NK-92 (cell line): Measurements from ENCODE around the gene TRAPPC12.
A peak's percentile ranks its signal among the peaks of the same experiment; 100 is the strongest.
"Not testable (repeated sequence)": the region's sequence is repeated elsewhere in the genome, so short reads cannot be mapped to it uniquely, and the experiment has no call there.

Experiments used
- DNase-seq: peaks from one replicate; lab custom pipeline; 2025; ENCODE audit not compliant: unreplicated experiment; lab: John Stamatoyannopoulos, UW

TRAPPC12 gene

DNA sequence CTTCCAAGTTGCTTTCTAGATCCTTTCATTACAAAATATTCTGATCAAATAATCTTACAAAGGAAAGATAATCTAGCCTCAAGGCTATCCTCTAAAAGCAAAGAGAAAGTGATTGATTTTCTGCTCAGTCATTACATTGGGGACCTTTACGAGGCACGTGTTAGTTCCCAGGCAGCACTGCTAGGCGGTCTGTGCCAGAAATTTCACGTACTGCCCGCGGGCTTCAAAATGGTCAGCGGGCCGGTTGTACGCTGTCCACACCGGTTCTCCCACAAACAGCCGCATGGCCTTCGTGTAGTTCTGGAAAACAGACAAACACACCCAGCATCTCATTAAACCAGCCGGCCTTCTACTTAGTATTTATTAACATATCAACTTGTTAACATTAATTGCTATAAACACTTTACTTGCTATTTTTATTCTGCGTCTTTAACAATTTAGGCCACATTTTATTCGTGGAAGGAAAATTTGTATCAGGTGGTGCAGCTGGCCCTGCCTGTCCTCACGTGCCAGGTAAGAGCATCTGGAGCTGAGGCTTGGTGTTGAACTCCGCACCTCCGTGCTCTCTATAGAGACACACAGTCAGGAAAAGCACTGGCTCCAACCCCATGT is 119.4 kb downstream of the TRAPPC12 start:
- no peak for DNase-seq

GRCh38 chr2:3500326-3500899 is 120.9 kb downstream of the TRAPPC12 start:
- no peak for DNase-seq

DNA sequence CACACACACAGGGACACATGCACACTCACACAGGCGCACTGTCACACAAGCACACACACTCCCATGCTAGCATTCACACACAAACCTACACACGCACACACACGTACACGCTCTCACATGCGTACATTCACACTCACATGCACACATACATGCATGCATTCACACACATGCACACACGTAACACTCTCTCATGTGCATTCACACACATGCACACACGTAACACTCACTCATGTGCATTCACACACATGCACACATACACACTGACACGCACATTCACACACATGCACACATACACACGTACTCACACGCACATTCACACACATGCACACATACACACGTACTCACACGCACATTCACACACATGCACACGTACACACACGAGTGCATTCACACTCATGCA is 123.6 kb downstream of the TRAPPC12 start:
- no peak for DNase-seq

DNA sequence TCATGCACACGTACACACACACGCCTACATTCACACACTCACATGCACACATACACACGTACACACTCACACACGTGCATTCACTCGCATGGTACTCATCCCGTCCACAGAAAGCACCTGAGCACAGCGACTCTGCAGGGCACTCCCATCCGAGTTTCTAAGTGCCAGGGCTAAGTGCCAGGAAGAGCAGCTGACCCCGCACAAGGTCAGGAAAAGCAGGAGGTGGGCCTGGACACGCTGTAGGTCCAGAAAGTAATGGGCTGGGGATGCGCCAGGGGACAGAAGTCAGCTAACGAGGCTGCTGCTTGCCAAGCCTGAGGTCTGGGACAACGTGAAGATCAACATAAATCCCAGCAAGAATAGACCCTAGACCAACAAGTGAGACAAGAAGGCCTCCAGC is 124.0 kb downstream of the TRAPPC12 start:
- no peak for DNase-seq

DNA sequence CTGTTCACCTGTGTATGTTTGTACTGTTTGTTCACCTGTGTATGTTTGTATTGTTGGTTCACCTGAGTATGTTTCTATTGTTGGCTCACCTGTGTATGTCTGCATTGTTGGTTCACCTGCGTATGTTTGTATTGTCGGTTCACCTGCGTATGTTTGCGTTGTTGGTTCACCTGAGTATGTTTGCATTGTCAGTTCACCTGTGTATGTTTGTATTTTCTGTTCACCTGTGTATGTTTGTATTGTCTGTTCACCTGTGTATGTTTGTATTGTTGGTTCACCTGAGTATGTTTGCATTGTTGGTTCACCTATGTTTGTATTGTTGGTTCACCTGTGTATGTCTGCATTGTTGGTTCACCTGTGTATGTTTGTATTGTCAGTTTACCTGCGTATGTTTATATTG is 125.2 kb downstream of the TRAPPC12 start:
- no peak for DNase-seq

DNA sequence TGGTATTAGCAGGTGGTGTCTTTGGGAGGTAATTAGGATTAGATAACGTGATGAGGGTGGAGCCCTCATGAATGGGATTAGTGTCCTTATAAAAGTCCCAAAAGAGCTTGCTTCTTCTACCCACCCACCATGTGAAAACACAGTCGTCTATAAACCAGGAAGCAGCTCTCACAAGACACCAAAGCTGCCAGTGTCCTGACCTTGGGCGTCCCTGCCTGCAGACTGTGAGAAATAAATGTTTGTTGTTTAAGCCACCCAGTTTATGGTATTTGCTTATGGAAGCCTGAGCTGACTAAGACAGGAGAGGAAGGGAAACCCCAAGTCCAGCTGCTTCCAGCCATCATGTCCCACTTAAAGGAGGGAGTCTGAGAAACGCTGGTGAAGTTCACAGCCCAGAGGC is 126.3 kb downstream of the TRAPPC12 start:
- DNase-seq: no peak

GRCh38 chr2:3512086-3512485 is 132.6 kb downstream of the TRAPPC12 start:
- DNase-seq: no peak

DNA sequence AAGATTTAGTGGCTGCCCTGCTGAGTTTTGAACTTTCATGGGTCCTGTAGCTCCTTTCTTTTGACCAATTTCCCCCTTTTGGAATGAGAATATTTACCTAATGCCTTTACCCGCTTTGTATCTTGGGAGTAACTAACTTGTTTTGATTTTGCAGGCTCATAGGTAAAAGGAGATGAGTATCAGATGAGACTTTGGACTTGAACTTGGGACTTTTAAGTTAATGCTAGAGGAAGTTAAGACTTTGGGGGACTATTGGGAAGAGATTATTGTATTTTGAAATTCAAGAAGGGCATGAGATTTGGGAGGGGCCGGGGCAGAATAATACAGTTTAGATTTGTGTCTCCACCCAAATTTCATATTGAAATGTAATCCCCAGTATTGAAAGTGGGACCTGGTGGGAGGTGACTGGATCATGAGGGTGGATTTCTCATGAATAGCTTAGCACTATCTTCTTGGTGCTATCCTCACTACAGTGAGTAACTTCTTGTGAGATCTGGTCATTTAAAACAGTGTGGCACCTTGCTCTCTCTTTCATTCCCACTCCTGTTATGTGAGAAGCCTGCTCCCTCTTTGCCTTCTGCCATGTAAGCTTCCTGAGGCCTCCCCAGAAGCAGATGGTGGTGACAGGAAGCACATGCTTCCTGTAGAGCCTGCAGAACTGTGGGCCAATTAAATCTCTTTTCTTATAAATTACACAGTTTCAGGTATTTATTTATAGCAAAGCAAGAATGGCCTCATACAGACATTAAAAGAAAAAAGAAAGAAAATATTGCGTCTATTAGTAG is 133.7 kb downstream of the TRAPPC12 start:
- DNase-seq: no peak

- not testable (repeated sequence) for DNase-seq
Measured at GRCh38 chr2:3515438-3515837, 135.9 kb downstream of the TRAPPC12 start.

DNA sequence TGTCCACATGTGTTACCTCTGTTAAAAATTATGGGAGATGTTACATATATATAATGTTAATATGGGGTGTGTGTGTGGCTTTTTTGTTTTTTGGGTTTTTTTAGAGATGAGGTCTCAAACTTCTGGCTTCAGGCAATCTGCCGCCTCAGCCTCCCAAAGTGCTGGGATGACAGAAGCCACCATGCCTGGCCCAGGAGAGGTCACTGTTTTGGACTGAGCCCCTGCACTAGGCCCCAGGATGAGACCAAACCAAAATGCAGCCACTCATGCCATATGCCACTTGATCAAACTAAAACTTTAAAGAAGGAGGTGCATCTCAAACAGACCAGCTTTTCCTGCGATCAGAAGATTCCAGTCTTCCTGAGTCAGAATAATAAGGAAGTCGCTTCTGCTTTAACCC is 137.3 kb downstream of the TRAPPC12 start:
- no peak for DNase-seq

- DNase-seq: no peak
Measured at GRCh38 chr2:3517948-3518495, 138.5 kb downstream of the TRAPPC12 start.

- DNase-seq: peak; percentile 92
Measured at GRCh38 chr2:3518496-3519254, 139.2 kb downstream of the TRAPPC12 start.

- DNase-seq: no peak
Measured at GRCh38 chr2:3519255-3520205, 140.0 kb downstream of the TRAPPC12 start, which contains the start of gene ADI1. TSS of gene ADI1 (minus strand) at chr2:3519531. CDS start at chr2:3519487, 44 bp downstream.

DNA sequence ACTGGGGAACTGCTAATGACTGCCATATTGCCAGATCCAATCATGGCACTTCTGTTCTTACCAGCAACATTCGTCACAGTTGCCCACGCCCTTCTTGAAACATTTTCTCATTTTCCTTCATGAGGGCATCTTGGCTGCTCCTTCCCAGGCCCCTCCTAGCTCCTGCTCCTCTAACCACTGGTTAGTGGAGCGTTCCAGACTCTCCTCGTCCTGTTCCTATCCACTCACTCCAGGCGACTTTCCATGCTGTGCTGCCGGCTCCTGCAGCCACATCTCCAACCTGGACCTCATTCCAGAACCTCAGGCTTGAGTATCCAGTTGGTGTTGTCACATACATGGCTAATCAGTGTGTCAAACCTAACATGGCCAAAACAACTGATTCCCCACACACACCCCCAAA is 141.1 kb downstream of the TRAPPC12 start:
- DNase-seq: no peak

- no peak for DNase-seq
Measured at GRCh38 chr2:3522961-3523421, 143.5 kb downstream of the TRAPPC12 start.

- DNase-seq: no peak
Measured at GRCh38 chr2:3523551-3524041, 144.1 kb downstream of the TRAPPC12 start.

GRCh38 chr2:3526871-3527270 is 147.4 kb downstream of the TRAPPC12 start:
- DNase-seq: no peak

- DNase-seq: no peak
Measured at GRCh38 chr2:3527886-3528785, 148.6 kb downstream of the TRAPPC12 start.
